Measurements from ENCODE around the gene ITPRID2. TPM values are rescaled to one million over a fixed set of nuclear protein-coding genes. Genes with fewer than 3 reads are reported as not detected.

ITPRID2 gene
- total and polyA plus RNA-seq, 2 of the 13 experiments (the other 11 are each of a cell fraction or from before 2014, with no cell fraction given) = 44.8 to 62.3 TPM

DNA sequence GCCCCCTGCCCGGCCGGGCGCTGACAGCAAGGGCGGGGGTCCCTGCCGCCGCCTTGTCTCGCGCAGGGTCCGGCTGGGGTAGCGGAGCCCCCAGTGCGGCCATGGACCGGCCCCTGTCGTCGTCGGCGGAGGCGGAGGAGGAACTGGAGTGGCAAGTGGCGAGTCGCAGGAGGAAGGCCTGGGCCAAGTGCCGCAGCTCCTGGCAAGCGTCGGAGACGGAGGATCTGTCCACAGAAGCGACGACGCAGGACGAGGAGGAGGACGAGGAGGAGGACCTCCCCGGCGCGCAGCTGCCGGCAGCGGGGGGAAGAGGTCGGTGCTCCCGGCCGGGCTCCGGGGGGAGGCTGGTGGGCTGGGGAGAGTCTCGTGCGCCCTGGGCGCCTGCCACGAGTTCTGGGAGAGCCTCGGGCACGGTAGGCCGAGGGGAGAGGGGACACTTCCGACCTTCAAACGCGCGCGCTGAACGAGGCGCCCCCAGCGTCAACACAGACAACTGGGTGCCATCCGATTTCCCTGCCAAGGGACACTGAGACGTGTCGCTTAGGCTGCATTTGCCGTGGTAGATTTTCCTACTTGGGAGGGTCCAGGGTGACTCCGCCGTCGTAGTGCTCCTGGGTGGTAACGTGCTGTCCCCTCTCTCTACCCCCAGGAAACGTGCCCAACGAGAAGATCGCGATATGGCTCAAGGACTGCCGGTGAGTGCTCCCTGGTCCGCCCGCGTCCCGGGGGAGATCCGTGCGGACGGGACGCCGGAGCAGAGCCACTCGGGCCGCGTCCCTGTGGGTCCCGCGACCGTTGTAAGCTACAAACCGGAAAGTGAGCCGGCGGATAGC, 652 bp downstream of the ITPRID2 start (continued):
- TF ChIP-seq, protein P1, sequence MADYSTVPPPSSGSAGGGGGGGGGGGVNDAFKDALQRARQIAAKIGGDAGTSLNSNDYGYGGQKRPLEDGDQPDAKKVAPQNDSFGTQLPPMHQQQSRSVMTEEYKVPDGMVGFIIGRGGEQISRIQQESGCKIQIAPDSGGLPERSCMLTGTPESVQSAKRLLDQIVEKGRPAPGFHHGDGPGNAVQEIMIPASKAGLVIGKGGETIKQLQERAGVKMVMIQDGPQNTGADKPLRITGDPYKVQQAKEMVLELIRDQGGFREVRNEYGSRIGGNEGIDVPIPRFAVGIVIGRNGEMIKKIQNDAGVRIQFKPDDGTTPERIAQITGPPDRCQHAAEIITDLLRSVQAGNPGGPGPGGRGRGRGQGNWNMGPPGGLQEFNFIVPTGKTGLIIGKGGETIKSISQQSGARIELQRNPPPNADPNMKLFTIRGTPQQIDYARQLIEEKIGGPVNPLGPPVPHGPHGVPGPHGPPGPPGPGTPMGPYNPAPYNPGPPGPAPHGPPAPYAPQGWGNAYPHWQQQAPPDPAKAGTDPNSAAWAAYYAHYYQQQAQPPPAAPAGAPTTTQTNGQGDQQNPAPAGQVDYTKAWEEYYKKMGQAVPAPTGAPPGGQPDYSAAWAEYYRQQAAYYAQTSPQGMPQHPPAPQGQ (CRISPR knock-in tag; IDR thresholded peaks at IDR 0.05; ENCODE audit: borderline replicate concordance) = no peak
- TF ChIP-seq, protein P2, sequence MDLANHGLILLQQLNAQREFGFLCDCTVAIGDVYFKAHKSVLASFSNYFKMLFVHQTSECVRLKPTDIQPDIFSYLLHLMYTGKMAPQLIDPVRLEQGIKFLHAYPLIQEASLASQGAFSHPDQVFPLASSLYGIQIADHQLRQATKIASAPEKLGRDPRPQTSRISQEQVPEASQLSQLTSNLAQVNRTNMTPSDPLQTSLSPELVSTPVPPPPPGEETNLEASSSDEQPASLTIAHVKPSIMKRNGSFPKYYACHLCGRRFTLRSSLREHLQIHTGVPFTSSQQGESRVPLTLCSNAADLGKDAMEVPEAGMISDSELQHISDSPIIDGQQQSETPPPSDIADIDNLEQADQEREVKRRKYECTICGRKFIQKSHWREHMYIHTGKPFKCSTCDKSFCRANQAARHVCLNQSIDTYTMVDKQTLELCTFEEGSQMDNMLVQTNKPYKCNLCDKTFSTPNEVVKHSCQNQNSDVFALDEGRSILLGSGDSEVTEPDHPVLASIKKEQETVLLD (CRISPR knock-in tag; IDR thresholded peaks at IDR 0.05; ENCODE audit: low read depth) = peak; percentile 65; the same call in 1 of the 2 replicates
- TF ChIP-seq ZMYM4 (CRISPR knock-in tag; IDR thresholded peaks at IDR 0.05) (peak; percentile 82), ZNF264 (CRISPR knock-in tag; IDR thresholded peaks at IDR 0.05) (0 out of 2 replicates have a peak, but pooled peaks have one; percentile 46), PITX1 (CRISPR knock-in tag; IDR thresholded peaks at IDR 0.05) (peak; percentile 78), MAFK (conservative IDR thresholded peaks at IDR 0.05 in 1 of 2, IDR thresholded peaks at IDR 0.05 in 1 of 2; ENCODE audit: low read length in 2 of 2) (no peak), XRCC5 (optimal IDR thresholded peaks at IDR 0.05; ENCODE audit: low read length) (no peak), HDAC2 (CRISPR knock-in tag; IDR thresholded peaks at IDR 0.05) (peak; percentile 37; the same call in 1 of the 2 replicates), PCBP2 (optimal IDR thresholded peaks at IDR 0.05; ENCODE audit: low read depth, low read length, poor library complexity, severe bottlenecking) (no peak), IRF2 (CRISPR knock-in tag; IDR thresholded peaks at IDR 0.05) (peak; percentile 35; the same call in 1 of the 2 replicates), ZNF17 (CRISPR knock-in tag; IDR thresholded peaks at IDR 0.05) (no peak)
- TF ChIP-seq, protein P3, sequence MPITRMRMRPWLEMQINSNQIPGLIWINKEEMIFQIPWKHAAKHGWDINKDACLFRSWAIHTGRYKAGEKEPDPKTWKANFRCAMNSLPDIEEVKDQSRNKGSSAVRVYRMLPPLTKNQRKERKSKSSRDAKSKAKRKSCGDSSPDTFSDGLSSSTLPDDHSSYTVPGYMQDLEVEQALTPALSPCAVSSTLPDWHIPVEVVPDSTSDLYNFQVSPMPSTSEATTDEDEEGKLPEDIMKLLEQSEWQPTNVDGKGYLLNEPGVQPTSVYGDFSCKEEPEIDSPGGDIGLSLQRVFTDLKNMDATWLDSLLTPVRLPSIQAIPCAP (CRISPR knock-in tag; IDR thresholded peaks at IDR 0.05; ENCODE audit: low read depth) = peak; percentile 83; the same call in 1 of the 2 replicates
- TF ChIP-seq, protein P4, sequence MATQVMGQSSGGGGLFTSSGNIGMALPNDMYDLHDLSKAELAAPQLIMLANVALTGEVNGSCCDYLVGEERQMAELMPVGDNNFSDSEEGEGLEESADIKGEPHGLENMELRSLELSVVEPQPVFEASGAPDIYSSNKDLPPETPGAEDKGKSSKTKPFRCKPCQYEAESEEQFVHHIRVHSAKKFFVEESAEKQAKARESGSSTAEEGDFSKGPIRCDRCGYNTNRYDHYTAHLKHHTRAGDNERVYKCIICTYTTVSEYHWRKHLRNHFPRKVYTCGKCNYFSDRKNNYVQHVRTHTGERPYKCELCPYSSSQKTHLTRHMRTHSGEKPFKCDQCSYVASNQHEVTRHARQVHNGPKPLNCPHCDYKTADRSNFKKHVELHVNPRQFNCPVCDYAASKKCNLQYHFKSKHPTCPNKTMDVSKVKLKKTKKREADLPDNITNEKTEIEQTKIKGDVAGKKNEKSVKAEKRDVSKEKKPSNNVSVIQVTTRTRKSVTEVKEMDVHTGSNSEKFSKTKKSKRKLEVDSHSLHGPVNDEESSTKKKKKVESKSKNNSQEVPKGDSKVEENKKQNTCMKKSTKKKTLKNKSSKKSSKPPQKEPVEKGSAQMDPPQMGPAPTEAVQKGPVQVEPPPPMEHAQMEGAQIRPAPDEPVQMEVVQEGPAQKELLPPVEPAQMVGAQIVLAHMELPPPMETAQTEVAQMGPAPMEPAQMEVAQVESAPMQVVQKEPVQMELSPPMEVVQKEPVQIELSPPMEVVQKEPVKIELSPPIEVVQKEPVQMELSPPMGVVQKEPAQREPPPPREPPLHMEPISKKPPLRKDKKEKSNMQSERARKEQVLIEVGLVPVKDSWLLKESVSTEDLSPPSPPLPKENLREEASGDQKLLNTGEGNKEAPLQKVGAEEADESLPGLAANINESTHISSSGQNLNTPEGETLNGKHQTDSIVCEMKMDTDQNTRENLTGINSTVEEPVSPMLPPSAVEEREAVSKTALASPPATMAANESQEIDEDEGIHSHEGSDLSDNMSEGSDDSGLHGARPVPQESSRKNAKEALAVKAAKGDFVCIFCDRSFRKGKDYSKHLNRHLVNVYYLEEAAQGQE (IDR thresholded peaks at IDR 0.05; ENCODE audit: borderline replicate concordance in 1 of 2, low read depth in 1 of 2, low read length in 2 of 2) = 0 out of 4 replicates have a peak, but pooled peaks of 1 of the 2 experiments have one; percentile 42
